A549 (cell line): ENCODE data around the gene NDUFV3. TPM values are rescaled to one million over a fixed set of nuclear protein-coding genes. Genes with fewer than 3 reads are reported as not detected.

Experiments used
- ATAC-seq, 2 experiments: fragments of 200-7000 bp in 1 of 2; fragments of >200 bp in 1 of 2; cut with Nextera tagmentation in 1 of 2; cut with Tn5 transposase in 1 of 2; 3 replicates each; pipeline versions ENCODE4 v1.8.0 to v1.9.1; 2018 to 2020; ENCODE audit warnings: mild to moderate bottlenecking in 1 of 2, moderate library complexity in 1 of 2
- CTCF ChIA-PET: fragments of 300-600 bp; sonication (Branson Sonifier 250); formaldehyde crosslinking; extraction: SDS; loops from one replicate; lab custom pipeline; 2021; ENCODE audit warnings: antibody characterized with exemption, inconsistent platforms; lab: Yijun Ruan, JAX
- POLR2A ChIA-PET: fragments of 350-600 bp; formaldehyde crosslinking; extraction: SDS; loops from one replicate; lab custom pipeline; 2021; ENCODE audit warnings: antibody characterized with exemption, inconsistent platforms; lab: Yijun Ruan, JAX
- DNase-seq, 2 experiments: peaks; one replicate each; pipeline versions ENCODE4 v3.0.0 to v3.0.0-alpha.2; 2011 to 2016; ENCODE audit warnings: low read depth in 1 of 2, low spot score in 1 of 2
- FAIRE-seq: peaks from 2 replicates; lab custom pipeline; 2011; peaks lifted over from hg19 to GRCh38; lab: Jason Lieb, UNC
- H3K27ac ChIP-seq, 2 experiments: fragments of >200 bp; sonication (Bioruptor Twin); formaldehyde crosslinking; 3 replicates each; pipeline ENCODE4 v1.5.1; 2016 to 2017
- H3K4me1 ChIP-seq: fragments of >200 bp; sonication (Bioruptor Twin); formaldehyde crosslinking; 3 replicates; pipeline ENCODE4 v1.6.1; 2016
- H3K4me2 ChIP-seq: fragments of >200 bp; sonication (Bioruptor Twin); formaldehyde crosslinking; 3 replicates; pipeline ENCODE4 v1.6.1; 2016
- H3K4me3 ChIP-seq: fragments of >200 bp; sonication (Bioruptor Twin); formaldehyde crosslinking; 3 replicates; pipeline ENCODE4 v1.5.1; 2016
- H3K9me3 ChIP-seq: fragments of >200 bp; sonication (Bioruptor Twin); formaldehyde crosslinking; 3 replicates; pipeline ENCODE4 v1.6.1; 2016
- BHLHE40 ChIP-seq: IDR thresholded peaks from 2 replicates; pipeline ENCODE4 v1.6.1; 2012; ENCODE audit warnings: low read depth, low read length, inconsistent platforms
- CBX8 ChIP-seq: fragments of 200-600 bp; sonication (generic); IDR thresholded peaks from 2 replicates; pipeline ENCODE4 v1.6.1; 2016
- CEBPB ChIP-seq, 2 experiments: fragments of >200 bp in 1 of 2; sonication (Bioruptor Twin) in 1 of 2; formaldehyde crosslinking in 1 of 2; IDR thresholded peaks; 2 replicates each; pipeline ENCODE4 v1.6.1; 2012 to 2016
- EHMT2 ChIP-seq: fragments of 200-600 bp; sonication (generic); IDR thresholded peaks from 2 replicates; pipeline ENCODE4 v1.6.1; 2016; ENCODE audit warnings: antibody characterized with exemption, low read depth, mild to moderate bottlenecking, moderate library complexity
- FOSL2 ChIP-seq, 2 experiments: fragments of 450-650 bp in 1 of 2; fragments of >200 bp in 1 of 2; sonication (Bioruptor Twin) in 1 of 2; formaldehyde crosslinking; IDR thresholded peaks; 2 replicates each; pipeline versions ENCODE4 v1.5.0 to v1.6.1; 2016 to 2020; ENCODE audit warnings: mild to moderate bottlenecking in 1 of 2, moderate library complexity in 1 of 2
- FOXS1 ChIP-seq: fragments of 250-450 bp; sonication (Bioruptor Pico); IDR thresholded peaks from 2 replicates; pipeline ENCODE4 v1.5.0; 2020; ENCODE audit warnings: mild to moderate bottlenecking, moderate library complexity
- HEYL ChIP-seq: fragments of 250-450 bp; sonication (Bioruptor Pico); IDR thresholded peaks from 2 replicates; pipeline ENCODE4 v1.8.0; 2021; ENCODE audit warnings: mild to moderate bottlenecking, moderate library complexity
- HOXA7 ChIP-seq: fragments of 250-450 bp; sonication (Bioruptor Pico); IDR thresholded peaks from 2 replicates; pipeline ENCODE4 v1.5.0; 2020; ENCODE audit warnings: mild to moderate bottlenecking, moderate library complexity
- HOXB5 ChIP-seq: fragments of 250-450 bp; sonication (Bioruptor Pico); IDR thresholded peaks from 2 replicates; pipeline ENCODE4 v1.5.0; 2020; ENCODE audit warnings: mild to moderate bottlenecking, moderate library complexity
- JUN ChIP-seq, 2 experiments: fragments of >200 bp; sonication (Bioruptor Twin); formaldehyde crosslinking; IDR thresholded peaks; 2 replicates in 1 of 2; 3 replicates in 1 of 2; pipeline ENCODE4 v1.6.1; 2016 to 2017
- KDM5A ChIP-seq: fragments of 200-600 bp; sonication (generic); IDR thresholded peaks from 2 replicates; pipeline ENCODE4 v1.6.1; 2016; ENCODE audit warnings: antibody characterized with exemption, mild to moderate bottlenecking
- MAFK ChIP-seq: fragments of 450-650 bp; IDR thresholded peaks from 2 replicates; pipeline ENCODE4 v1.6.1; 2014; ENCODE audit not compliant: partially characterized antibody
- MAZ ChIP-seq: fragments of 150-350 bp; IDR thresholded peaks from 2 replicates; pipeline ENCODE4 v1.6.1; 2014; ENCODE audit warnings: antibody characterized with exemption, low read depth, low read length, borderline replicate concordance
- MYC ChIP-seq: IDR thresholded peaks from 2 replicates; pipeline ENCODE4 v1.6.1; 2012; ENCODE audit warnings: mild to moderate bottlenecking, inconsistent platforms, low read length, improper control_type of control experiment, borderline replicate concordance
- NPAS2 ChIP-seq: fragments of 250-450 bp; sonication (Bioruptor Pico); IDR thresholded peaks from 2 replicates; pipeline ENCODE4 v1.8.0; 2022; ENCODE audit warnings: mild to moderate bottlenecking, moderate library complexity, borderline replicate concordance
- POLR2A ChIP-seq: IDR thresholded peaks from 2 replicates; pipeline ENCODE4 v1.6.1; 2012; ENCODE audit warnings: mild to moderate bottlenecking, low read length
- RAD21 ChIP-seq, 2 experiments: fragments of >200 bp in 1 of 2; sonication (Bioruptor Twin) in 1 of 2; formaldehyde crosslinking in 1 of 2; IDR thresholded peaks in 1 of 2; conservative IDR thresholded peaks in 1 of 2; 2 replicates in 1 of 2; 3 replicates in 1 of 2; pipeline ENCODE4 v1.6.1; 2012 to 2018; ENCODE audit warnings: inconsistent platforms in 1 of 2
- RNF2 ChIP-seq: fragments of 200-600 bp; sonication (generic); IDR thresholded peaks from 2 replicates; pipeline ENCODE4 v1.6.1; 2016; ENCODE audit warnings: low read depth, mild to moderate bottlenecking, antibody characterized with exemption, moderate library complexity, borderline replicate concordance
- SMC3 ChIP-seq: fragments of >200 bp; sonication (Bioruptor Twin); formaldehyde crosslinking; IDR thresholded peaks from 3 replicates; pipeline ENCODE4 v1.6.1; 2018; ENCODE audit warnings: inconsistent platforms
- SREBF2 ChIP-seq: fragments of 450-650 bp; IDR thresholded peaks from 2 replicates; pipeline ENCODE4 v1.6.1; 2014; ENCODE audit warnings: mild to moderate bottlenecking, moderate library complexity
- TFCP2L1 ChIP-seq: fragments of 250-450 bp; sonication (Bioruptor Pico); IDR thresholded peaks from 2 replicates; pipeline ENCODE4 v1.5.0; 2021; ENCODE audit warnings: mild to moderate bottlenecking
- TP53 ChIP-seq: fragments of 250-450 bp; sonication (Bioruptor Pico); IDR thresholded peaks from 2 replicates; pipeline ENCODE4 v1.5.0; 2021; ENCODE audit warnings: mild to moderate bottlenecking, moderate library complexity
- ZC3H11A ChIP-seq: fragments of 450-650 bp; IDR thresholded peaks from 2 replicates; pipeline ENCODE4 v1.6.1; 2014; ENCODE audit warnings: antibody characterized with exemption, mild to moderate bottlenecking
- ZFP36 ChIP-seq: fragments of 450-650 bp; IDR thresholded peaks from 2 replicates; pipeline ENCODE4 v1.6.1; 2014; ENCODE audit warnings: borderline replicate concordance; ENCODE audit not compliant: partially characterized antibody
- ZNF302 ChIP-seq: fragments of 250-450 bp; sonication (Bioruptor Pico); IDR thresholded peaks from 2 replicates; pipeline ENCODE4 v1.9.0; 2021; ENCODE audit warnings: inconsistent platforms, mild to moderate bottlenecking, moderate library complexity
- WGBS: methylation state at CpG from one replicate; pipeline ENCODE4 v1.1.6; 2017; ENCODE audit errors: missing lambda C conversion rate; 5-methylcytosine and 5-hydroxymethylcytosine counted together
- polyA plus RNA-seq, 4 experiments: library from polyadenylated mRNA; depleted of rRNA in 3 of 4; stranded (reverse); fragments of >200 nt; fragmentation: RNase III in 1 of 4; extraction: RNeasy Plus Mini Kit Qiagen cat#74134 plus additional on column Dnase treatment in 1 of 4; gene quantifications; 2 replicates in 3 of 4; 3 replicates in 1 of 4; pipeline ENCODE4 v1.2.3, GENCODE V29; 2011 to 2017
- TF ChIP-seq, protein P1 (sequence below): IDR thresholded peaks from 2 replicates; pipeline ENCODE4 v1.6.1; 2012; ENCODE audit warnings: low read depth, borderline replicate concordance
- TF ChIP-seq, protein P2 (sequence below): fragments of 250-450 bp; sonication (Bioruptor Pico); IDR thresholded peaks from 2 replicates; pipeline ENCODE4 v1.5.0; 2020; ENCODE audit warnings: low read depth, mild to moderate bottlenecking, moderate library complexity
- TF ChIP-seq, protein P3 (sequence below): fragments of >200 bp; sonication (Bioruptor Twin); formaldehyde crosslinking; IDR thresholded peaks from 2 replicates; pipeline ENCODE4 v1.6.1; 2016
- TF ChIP-seq, protein P4 (sequence below): IDR thresholded peaks from 2 replicates; pipeline ENCODE4 v1.6.1; 2012
- TF ChIP-seq, protein P5 (sequence below): fragments of >200 bp; sonication (Bioruptor Twin); formaldehyde crosslinking; IDR thresholded peaks from 3 replicates; pipeline ENCODE4 v1.5.1; 2016
- TF ChIP-seq, protein P6 (sequence below): fragments of 150-350 bp; IDR thresholded peaks from 2 replicates; pipeline ENCODE4 v1.6.1; 2014; ENCODE audit warnings: low read depth, mild to moderate bottlenecking, low read length
- TF ChIP-seq, protein P7 (sequence below): fragments of 450-650 bp; IDR thresholded peaks from 2 replicates; pipeline ENCODE4 v1.6.1; 2014; ENCODE audit warnings: antibody characterized with exemption
- TF ChIP-seq, protein P8 (sequence below): IDR thresholded peaks from 2 replicates; pipeline ENCODE4 v1.6.1; 2012

NDUFV3 gene
- polyA plus RNA-seq, 2 of the 4 experiments (the other 2 are of a cell fraction): 17.1 to 20.7 TPM

DNA sequence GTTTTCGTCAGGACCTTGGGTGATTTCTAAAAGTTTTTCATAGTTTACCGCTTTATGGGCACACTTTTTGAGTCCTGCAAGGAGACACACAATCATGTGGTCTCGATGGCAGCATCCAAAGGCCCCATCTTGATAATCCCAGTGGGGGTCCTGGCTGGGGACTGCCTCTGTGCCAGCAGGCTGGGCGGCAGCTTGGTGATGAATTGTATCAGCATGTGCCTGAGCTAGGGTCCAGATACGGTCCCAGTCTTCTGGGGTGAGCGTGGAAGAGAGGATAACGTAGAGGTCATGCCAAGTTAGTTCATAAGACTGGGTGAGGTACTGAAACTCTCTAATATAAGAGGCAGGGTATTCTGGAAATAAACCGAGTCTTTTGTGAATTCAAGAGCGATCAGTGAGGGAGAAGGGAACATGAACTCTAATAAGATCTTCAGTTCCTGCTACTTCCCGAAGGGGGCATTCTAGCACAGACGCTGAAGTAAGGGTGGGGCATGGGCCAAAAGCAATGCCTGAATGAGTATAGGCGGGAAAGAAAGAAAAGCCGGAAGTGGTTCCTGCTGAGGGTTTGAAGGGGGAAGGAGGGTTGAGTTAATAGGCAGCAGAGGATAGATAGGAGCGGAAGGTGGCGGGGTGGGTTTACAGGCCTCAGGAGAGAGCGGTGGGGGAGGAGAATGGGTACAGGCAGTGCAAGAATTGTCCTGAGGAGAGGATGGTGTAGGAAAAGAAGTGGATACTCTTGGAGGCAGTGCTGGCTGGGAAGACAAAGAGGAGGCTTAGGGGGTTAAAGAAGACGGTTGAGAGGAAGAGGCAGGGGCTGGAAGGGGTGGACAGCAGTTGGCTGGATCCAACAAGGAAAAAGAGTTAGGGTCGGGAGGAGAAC lies 30.7 kb downstream of the NDUFV3 start:
- Histone ChIP-seq H3K9me3 (no peaks in the 10 kb centered on the region), H3K4me3 (no peak overlapping the region), H3K4me2 (peak overlapping the region; percentile 12; the same call in 1 of the 3 replicates), H3K4me1 (peaks cover 6% of the 10 kb centered on the region; the same call in 1 of the 3 replicates), H3K27ac (peak overlapping the region; percentile 55 to 86)
- ChIA-PET POLR2A (no interaction called here), CTCF (interaction anchor here (0.6 to 1.0 kb wide), 3 partner anchors 10 to 42 kb away, joined by 4 to 5 read pairs (median 5); no protein-coding TSS in a partner anchor)
- ATAC-seq: peak; percentile 77 to 94; a peak in 5 of 6 replicates
- WGBS: 42% methylated on average over 15 of the region's 18 CpGs
- no peak for FAIRE-seq
- peak; percentile 75 to 83 for DNase-seq
- TF ChIP-seq, protein P1, sequence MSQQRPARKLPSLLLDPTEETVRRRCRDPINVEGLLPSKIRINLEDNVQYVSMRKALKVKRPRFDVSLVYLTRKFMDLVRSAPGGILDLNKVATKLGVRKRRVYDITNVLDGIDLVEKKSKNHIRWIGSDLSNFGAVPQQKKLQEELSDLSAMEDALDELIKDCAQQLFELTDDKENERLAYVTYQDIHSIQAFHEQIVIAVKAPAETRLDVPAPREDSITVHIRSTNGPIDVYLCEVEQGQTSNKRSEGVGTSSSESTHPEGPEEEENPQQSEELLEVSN: peak; percentile 65; the same call in 1 of the 2 replicates
- TF ChIP-seq MAFK: no peak
- no peak for TF ChIP-seq SREBF2
- TF ChIP-seq, protein P2, sequence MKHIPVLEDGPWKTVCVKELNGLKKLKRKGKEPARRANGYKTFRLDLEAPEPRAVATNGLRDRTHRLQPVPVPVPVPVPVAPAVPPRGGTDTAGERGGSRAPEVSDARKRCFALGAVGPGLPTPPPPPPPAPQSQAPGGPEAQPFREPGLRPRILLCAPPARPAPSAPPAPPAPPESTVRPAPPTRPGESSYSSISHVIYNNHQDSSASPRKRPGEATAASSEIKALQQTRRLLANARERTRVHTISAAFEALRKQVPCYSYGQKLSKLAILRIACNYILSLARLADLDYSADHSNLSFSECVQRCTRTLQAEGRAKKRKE (CRISPR knock-in tag): no peak
- no peak for TF ChIP-seq FOXS1 (CRISPR knock-in tag)
- TF ChIP-seq RNF2: no peak
- TF ChIP-seq, protein P3, sequence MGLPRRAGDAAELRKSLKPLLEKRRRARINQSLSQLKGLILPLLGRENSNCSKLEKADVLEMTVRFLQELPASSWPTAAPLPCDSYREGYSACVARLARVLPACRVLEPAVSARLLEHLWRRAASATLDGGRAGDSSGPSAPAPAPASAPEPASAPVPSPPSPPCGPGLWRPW: no peak
- no peak for TF ChIP-seq TFCP2L1 (CRISPR knock-in tag)
- TF ChIP-seq, protein P4, sequence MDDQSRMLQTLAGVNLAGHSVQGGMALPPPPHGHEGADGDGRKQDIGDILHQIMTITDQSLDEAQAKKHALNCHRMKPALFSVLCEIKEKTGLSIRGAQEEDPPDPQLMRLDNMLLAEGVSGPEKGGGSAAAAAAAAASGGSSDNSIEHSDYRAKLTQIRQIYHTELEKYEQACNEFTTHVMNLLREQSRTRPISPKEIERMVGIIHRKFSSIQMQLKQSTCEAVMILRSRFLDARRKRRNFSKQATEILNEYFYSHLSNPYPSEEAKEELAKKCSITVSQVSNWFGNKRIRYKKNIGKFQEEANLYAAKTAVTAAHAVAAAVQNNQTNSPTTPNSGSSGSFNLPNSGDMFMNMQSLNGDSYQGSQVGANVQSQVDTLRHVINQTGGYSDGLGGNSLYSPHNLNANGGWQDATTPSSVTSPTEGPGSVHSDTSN: no peak
- TF ChIP-seq EHMT2: no peak
- TF ChIP-seq HOXA7 (CRISPR knock-in tag): no peak
- TF ChIP-seq TP53: no peak
- no peak for TF ChIP-seq CBX8
- no peak for TF ChIP-seq POLR2A
- TF ChIP-seq ZC3H11A: no peak
- peak; percentile 60 for TF ChIP-seq SMC3
- TF ChIP-seq, protein P5, sequence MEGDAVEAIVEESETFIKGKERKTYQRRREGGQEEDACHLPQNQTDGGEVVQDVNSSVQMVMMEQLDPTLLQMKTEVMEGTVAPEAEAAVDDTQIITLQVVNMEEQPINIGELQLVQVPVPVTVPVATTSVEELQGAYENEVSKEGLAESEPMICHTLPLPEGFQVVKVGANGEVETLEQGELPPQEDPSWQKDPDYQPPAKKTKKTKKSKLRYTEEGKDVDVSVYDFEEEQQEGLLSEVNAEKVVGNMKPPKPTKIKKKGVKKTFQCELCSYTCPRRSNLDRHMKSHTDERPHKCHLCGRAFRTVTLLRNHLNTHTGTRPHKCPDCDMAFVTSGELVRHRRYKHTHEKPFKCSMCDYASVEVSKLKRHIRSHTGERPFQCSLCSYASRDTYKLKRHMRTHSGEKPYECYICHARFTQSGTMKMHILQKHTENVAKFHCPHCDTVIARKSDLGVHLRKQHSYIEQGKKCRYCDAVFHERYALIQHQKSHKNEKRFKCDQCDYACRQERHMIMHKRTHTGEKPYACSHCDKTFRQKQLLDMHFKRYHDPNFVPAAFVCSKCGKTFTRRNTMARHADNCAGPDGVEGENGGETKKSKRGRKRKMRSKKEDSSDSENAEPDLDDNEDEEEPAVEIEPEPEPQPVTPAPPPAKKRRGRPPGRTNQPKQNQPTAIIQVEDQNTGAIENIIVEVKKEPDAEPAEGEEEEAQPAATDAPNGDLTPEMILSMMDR: peak; percentile 59
- TF ChIP-seq JUN (IDR thresholded peaks at IDR 0.05): no peak
- TF ChIP-seq ZNF302 (CRISPR knock-in tag): no peak
- TF ChIP-seq, protein P6, sequence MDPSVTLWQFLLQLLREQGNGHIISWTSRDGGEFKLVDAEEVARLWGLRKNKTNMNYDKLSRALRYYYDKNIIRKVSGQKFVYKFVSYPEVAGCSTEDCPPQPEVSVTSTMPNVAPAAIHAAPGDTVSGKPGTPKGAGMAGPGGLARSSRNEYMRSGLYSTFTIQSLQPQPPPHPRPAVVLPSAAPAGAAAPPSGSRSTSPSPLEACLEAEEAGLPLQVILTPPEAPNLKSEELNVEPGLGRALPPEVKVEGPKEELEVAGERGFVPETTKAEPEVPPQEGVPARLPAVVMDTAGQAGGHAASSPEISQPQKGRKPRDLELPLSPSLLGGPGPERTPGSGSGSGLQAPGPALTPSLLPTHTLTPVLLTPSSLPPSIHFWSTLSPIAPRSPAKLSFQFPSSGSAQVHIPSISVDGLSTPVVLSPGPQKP: no peak
- no peak for TF ChIP-seq CEBPB (IDR thresholded peaks at IDR 0.05)
- no peak for TF ChIP-seq FOSL2 (IDR thresholded peaks at IDR 0.05)
- no peak for TF ChIP-seq FOSL2 (CRISPR knock-in tag; IDR thresholded peaks at IDR 0.05)
- no peak for TF ChIP-seq MAZ
- TF ChIP-seq, protein P7, sequence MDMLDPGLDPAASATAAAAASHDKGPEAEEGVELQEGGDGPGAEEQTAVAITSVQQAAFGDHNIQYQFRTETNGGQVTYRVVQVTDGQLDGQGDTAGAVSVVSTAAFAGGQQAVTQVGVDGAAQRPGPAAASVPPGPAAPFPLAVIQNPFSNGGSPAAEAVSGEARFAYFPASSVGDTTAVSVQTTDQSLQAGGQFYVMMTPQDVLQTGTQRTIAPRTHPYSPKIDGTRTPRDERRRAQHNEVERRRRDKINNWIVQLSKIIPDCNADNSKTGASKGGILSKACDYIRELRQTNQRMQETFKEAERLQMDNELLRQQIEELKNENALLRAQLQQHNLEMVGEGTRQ: no peak
- no peak for TF ChIP-seq MYC
- TF ChIP-seq, protein P8, sequence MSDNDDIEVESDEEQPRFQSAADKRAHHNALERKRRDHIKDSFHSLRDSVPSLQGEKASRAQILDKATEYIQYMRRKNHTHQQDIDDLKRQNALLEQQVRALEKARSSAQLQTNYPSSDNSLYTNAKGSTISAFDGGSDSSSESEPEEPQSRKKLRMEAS: peak; percentile 61
- TF ChIP-seq HOXB5 (CRISPR knock-in tag): no peak
- TF ChIP-seq HEYL: no peak
- no peak for TF ChIP-seq ZFP36
- TF ChIP-seq BHLHE40: no peak
- no peak for TF ChIP-seq KDM5A
- peak; percentile 79 to 83 for TF ChIP-seq RAD21 (conservative IDR thresholded peaks at IDR 0.05 in 1 of 2, IDR thresholded peaks at IDR 0.05 in 1 of 2)
- no peak for TF ChIP-seq NPAS2 (CRISPR knock-in tag)
